ENCODE results near the gene GYPC. TPM values are rescaled to one million over a fixed set of nuclear protein-coding genes. Genes with fewer than 3 reads are reported as not detected.

Gene GYPC
- total RNA-seq, 1 donor from 2014 or later, result 50.1 TPM

- Mint-ChIP-seq H3K27me3 (peaks cover 13% of the 10 kb centered on the region), H3K4me1 (no peaks in the 10 kb centered on the region), H3K27ac (no peak overlapping the region), H3K36me3 (ENCODE audit: low read depth) (peaks cover 2% of the 10 kb centered on the region), H3K9me3 (peaks cover 10% of the 10 kb centered on the region), H3K4me3 (no peak overlapping the region)
- DNase-seq, result no peak
- no peak for TF ChIP-seq CTCF (IDR thresholded peaks at IDR 0.05)
- POLR2A ChIA-PET, result no interaction called here
- CTCF ChIA-PET, result no interaction called here
- intact Hi-C loops (cut with micrococcal nuclease), result no loop called here
- ATAC-seq (ENCODE audit: low read depth), result no peak
Measured at GRCh38 chr2:126729896-126730295, 73.9 kb downstream of the GYPC start.

GRCh38 chr2:126730655-126731054, 74.7 kb downstream of the GYPC start:
- ATAC-seq (ENCODE audit: low read depth) (no peak), DNase-seq (no peak)

GRCh38 chr2:126731353-126731752, 75.4 kb downstream of the GYPC start:
- DNase-seq (no peak), ATAC-seq (ENCODE audit: low read depth) (no peak)
- no peak for TF ChIP-seq CTCF (IDR thresholded peaks at IDR 0.05)
- H3K27me3 Mint-ChIP-seq, result peaks cover 5% of the 10 kb centered on the region
- H3K27ac Mint-ChIP-seq, result no peak overlapping the region
- intact Hi-C loops (cut with micrococcal nuclease), result no loop called here
- no peaks in the 10 kb centered on the region for H3K36me3 Mint-ChIP-seq (ENCODE audit: low read depth)
- no peak overlapping the region for H3K4me3 Mint-ChIP-seq
- H3K9me3 Mint-ChIP-seq, result no peaks in the 10 kb centered on the region
- H3K4me1 Mint-ChIP-seq, result no peaks in the 10 kb centered on the region
- POLR2A ChIA-PET, result no interaction called here
- CTCF ChIA-PET, result no interaction called here

More at GRCh38 chr2:126730655-126731054, 74.7 kb downstream of the GYPC start:
- H3K36me3 Mint-ChIP-seq (ENCODE audit: low read depth), result no peaks in the 10 kb centered on the region
- H3K4me3 Mint-ChIP-seq, result no peak overlapping the region
- no peak overlapping the region for H3K27ac Mint-ChIP-seq
- TF ChIP-seq CTCF (IDR thresholded peaks at IDR 0.05), result no peak
- H3K9me3 Mint-ChIP-seq, result peaks cover 3% of the 10 kb centered on the region
- no peaks in the 10 kb centered on the region for H3K4me1 Mint-ChIP-seq
- intact Hi-C loops (cut with micrococcal nuclease), result no loop called here
- ChIA-PET POLR2A (no interaction called here), CTCF (no interaction called here)
- peaks cover 6% of the 10 kb centered on the region for H3K27me3 Mint-ChIP-seq

GRCh38 chr2:126732682-126733245, 76.8 kb downstream of the GYPC start:
- CTCF ChIA-PET, result no interaction called here
- Mint-ChIP-seq H3K27me3 (peaks cover 5% of the 10 kb centered on the region), H3K4me1 (no peaks in the 10 kb centered on the region), H3K4me3 (no peak overlapping the region), H3K27ac (no peak overlapping the region), H3K9me3 (no peaks in the 10 kb centered on the region), H3K36me3 (ENCODE audit: low read depth) (no peaks in the 10 kb centered on the region)
- DNase-seq (no peak), ATAC-seq (ENCODE audit: low read depth) (no peak)
- intact Hi-C loops (cut with micrococcal nuclease), result no loop called here
- TF ChIP-seq CTCF (IDR thresholded peaks at IDR 0.05), result no peak
- POLR2A ChIA-PET, result no interaction called here

- no peak overlapping the region for H3K27ac Mint-ChIP-seq
- ATAC-seq (ENCODE audit: low read depth) (no peak), DNase-seq (no peak)
- no peak for TF ChIP-seq CTCF (IDR thresholded peaks at IDR 0.05)
- peaks cover 5% of the 10 kb centered on the region for H3K27me3 Mint-ChIP-seq
- no peak overlapping the region for H3K4me3 Mint-ChIP-seq
- intact Hi-C loops (cut with micrococcal nuclease), result no loop called here
- no peaks in the 10 kb centered on the region for H3K36me3 Mint-ChIP-seq (ENCODE audit: low read depth)
- no peaks in the 10 kb centered on the region for H3K4me1 Mint-ChIP-seq
- H3K9me3 Mint-ChIP-seq, result no peaks in the 10 kb centered on the region
- POLR2A ChIA-PET, result no interaction called here
- CTCF ChIA-PET, result no interaction called here
Measured at GRCh38 chr2:126733795-126734194, 77.8 kb downstream of the GYPC start.

Measured in activated B cell treated with CpG ODN at 0.5 μM for 24 hours (primary cell).